SKM-1 (cell line): ENCODE measurements around the gene P2RY4.
"Not testable (repeated sequence)": the region's sequence is repeated elsewhere in the genome, so short reads cannot be mapped to it uniquely, and the experiment has no call there.

Source experiments
- DNase-seq: peaks from one replicate; lab custom pipeline; 2025; ENCODE audit not compliant: unreplicated experiment; lab: John Stamatoyannopoulos, UW

The P2RY4 gene

DNA sequence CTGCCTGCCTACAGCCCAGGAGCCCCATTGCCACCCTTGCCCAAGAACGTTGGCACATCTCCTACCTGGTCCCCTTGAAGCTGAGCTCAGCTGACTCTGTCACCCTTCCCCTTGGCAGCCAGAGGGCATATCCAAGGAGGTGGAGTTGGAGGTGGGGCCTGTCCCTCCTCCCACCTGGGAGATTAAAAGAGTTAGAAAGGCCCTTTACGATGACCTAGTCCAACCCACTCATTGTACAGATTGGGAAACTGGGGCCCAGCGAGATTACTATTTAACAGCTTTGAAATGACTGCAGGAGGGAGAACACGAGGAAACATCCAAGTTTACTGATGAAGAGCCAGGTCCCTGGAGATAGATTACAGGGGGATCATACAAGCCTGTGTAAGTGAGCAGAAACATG lies at the start of gene P2RY4:
P2RY4 (minus strand) TSS at position 101 of the 400 bp plus-strand sequence. CDS start 580 bp downstream, outside the sequence.
- no peak for DNase-seq

- DNase-seq, result no peak
Measured at GRCh38 chrX:70301716-70302115, 41.7 kb upstream of the P2RY4 start.

DNA sequence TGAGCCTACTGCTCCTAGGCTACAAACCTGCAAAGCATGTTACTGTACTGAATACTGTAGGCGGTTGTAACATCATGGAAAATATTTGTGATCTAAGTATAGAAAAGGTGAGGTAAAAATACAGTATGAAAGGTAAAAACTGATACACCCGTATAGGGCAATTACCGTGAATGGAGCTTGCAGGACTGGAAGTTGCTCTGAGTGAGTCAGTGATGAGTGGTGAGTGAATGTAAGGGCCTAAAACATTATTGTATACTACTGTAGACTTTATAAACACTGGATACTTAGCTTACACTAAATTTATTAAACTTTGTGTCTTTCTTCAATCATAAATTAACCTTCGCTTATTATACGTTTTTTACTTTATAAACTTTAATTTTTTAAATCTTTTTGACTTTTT lies 33.6 kb upstream of the P2RY4 start:
- DNase-seq, result no peak

DNA sequence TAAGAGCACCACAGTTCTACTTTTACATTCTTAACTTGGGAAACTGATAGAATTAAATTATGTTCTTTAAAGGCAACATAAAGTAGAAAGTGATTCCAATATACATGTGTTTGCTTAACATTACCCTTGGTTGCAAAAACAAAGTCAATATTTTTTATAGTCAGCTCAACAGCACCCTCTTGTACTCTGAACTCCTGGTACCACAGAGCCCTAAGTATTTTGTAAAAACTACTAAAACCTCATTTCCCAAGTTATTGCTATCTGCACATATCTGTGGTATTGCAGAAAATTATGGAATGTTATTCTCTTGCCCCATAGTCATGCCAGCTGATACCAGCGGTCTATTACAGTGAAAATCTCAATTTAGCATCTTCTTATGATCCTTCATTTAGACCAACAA lies 32.8 kb upstream of the P2RY4 start:
- DNase-seq, result no peak

- DNase-seq, result peak; percentile 33
Measured at GRCh38 chrX:70289793-70290770, 30.1 kb upstream of the P2RY4 start, which contains the start of the genes KIF4A and PDZD11. TSS of gene KIF4A (plus strand) at chrX:70290104. CDS start at chrX:70290459, 355 bp downstream. TSS of gene PDZD11 (minus strand) at chrX:70289927. CDS start at chrX:70289341, 586 bp downstream.

- no peak for DNase-seq
Measured at GRCh38 chrX:70289168-70289792, 29.3 kb upstream of the P2RY4 start.

DNA sequence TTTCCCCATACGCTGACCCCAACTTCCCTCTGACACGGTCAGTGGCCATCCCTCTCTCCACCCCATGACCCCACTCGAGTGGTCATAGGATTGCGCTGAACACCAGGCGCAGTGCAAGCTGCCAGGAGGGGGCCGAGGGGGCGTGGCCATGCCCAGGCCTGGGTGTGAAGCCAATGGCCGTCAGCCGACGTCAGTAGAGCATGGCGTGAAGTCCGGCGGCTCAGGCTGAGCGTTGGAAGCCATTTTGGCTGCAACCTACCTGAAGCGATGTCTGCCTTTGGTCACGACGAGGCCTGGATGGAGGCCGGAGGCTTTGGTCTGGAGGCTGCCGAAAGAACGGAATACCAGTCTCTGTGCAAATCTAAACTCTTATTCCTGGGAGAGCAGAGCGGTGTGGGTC lies 21.9 kb upstream of the P2RY4 start, which contains the start of gene RAB41:
RAB41 (plus strand) TSS at position 222 of the 400 bp plus-strand sequence; CDS start at position 268, 46 bp downstream.
- no peak for DNase-seq

GRCh38 chrX:70280573-70280972 lies 20.6 kb upstream of the P2RY4 start:
- no peak for DNase-seq

DNA sequence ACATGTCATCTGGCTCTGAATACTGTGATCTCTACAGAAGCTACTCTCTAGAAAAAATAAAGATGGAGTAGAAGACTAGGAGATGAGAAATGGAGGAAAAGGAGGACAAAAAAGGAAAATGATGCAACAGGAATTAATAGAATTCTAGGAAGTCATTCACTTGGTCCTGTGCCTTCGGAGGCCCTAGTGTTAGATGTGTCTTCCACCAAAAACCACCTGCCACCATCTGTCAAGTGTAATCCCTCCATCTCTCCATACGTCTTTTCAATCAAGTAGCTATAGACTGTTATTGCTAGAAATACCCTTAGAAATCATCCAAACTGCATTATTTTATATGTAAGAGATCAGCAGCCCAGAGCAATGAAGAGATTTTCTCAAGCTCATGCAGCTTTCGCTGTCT lies 19.1 kb upstream of the P2RY4 start:
- DNase-seq, result no peak

DNA sequence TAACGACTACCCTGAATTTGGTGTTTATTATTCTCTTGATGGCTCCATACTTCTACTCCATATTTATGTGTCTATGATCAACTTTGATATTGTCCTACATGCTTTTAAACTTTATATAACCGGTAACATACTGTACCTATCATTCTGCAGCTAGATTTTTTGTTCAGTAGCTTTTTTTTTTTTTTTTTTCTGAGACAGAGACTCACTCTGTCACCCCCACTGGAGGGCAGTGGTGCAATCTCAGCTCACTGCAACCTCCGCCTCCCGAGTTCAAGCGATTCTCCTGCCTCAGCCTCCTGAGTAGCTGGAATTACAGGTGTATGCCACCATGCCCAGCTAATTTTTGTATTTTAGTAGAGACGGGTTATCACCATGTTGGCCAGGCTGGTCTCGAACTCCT lies 14.0 kb upstream of the P2RY4 start:
- not testable (repeated sequence) for DNase-seq

- DNase-seq, result no peak
Measured at GRCh38 chrX:70268034-70268433, 8.0 kb upstream of the P2RY4 start, which contains the start of gene ARR3. TSS of gene ARR3 (plus strand) at chrX:70268334. CDS start at chrX:70269386, 1,052 bp downstream.

GRCh38 chrX:70264784-70265183 lies 4.8 kb upstream of the P2RY4 start:
- DNase-seq, result no peak

DNA sequence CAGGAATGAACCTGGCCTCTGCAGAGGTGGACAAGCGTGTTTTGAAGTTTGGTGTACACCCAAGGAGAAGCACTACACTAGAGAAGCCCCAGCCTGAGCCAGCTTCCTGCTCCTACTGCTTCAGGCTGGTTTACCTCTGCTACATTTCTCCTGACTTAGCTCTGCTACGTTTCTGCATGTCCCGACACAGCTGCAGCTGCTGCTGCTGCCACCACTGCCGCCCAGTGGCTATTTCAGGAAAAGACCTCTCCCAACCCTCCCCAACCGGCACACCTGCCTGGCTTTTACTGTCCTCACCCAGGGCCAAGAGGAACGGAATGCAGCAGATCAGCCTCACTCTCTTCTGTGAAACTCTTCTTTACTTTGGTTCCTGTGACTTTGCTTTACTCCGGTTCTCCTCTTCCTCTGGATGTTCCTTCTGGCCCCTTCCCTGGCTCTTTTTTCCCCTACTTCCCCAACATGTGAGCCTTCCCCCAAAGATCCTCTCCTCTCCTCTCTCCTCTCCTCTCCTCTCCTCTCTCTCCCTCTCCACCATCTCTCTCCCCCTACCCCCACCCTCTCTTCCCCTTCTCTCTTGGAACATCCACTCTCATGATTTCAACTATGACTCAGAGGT lies 3.1 kb upstream of the P2RY4 start:
- DNase-seq, result peak; percentile 4

- no peak for DNase-seq
Measured at GRCh38 chrX:70257423-70258288, 2.3 kb downstream of the P2RY4 start.

DNA sequence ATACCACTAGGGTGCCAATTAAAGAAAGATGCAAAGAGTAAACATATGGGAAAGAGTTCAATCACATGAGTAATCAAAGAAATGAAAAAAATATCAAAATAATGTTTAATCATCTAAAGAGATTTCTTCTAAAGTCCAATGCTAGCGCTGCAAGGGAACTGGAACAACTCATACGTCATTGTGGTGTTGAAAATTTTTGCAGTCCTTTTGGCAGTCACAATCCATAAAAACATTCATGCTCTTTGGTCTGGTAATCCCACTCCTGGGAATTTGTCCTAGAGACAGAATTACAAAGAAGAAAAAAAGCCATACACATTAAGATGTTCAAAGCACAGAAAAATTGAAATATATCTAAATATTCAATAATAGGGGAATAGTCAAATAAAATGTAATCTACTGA lies 4.6 kb downstream of the P2RY4 start:
- no peak for DNase-seq

DNA sequence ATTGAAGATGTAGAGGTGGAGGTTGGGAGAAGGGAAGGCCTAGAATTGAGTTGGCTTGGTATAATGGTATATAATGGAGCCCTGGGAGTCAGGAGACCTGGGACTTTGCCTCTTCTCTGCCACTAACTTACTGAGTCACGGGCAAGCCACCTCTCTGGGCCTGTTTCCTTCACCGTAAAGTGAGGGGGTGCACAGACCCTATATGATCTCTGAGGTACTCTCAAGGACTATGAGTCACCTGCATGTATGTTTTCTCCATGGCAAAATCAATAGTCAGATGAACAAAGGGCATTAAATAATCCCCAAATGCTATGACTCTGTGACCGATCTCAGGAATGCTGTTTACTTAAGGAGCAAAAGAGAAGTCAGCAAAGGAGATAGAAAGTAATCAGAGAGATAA lies 5.1 kb downstream of the P2RY4 start:
- no peak for DNase-seq

GRCh38 chrX:70254063-70254400 lies 6.0 kb downstream of the P2RY4 start:
- DNase-seq, result no peak

GRCh38 chrX:70253377-70254062 lies 6.5 kb downstream of the P2RY4 start:
- DNase-seq, result no peak

DNA sequence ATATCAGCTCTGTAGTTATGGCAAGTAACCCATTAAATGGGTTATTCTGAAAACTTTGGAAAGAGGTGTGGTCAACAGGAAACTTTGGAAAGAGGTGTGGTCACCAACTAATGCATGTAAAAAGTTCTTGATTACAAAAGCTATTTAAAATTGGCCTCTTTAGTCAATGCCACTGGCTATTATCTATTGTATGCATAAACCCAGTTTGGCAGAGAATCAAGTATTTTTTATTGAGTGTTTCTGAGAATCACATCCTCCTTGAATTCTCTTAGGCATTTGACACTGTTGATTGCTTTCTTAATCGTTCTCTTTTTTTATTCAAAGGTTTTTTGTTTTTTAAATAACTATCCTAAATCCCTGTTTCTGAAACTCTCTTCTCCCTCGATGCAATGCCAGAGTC lies 7.5 kb downstream of the P2RY4 start:
- no peak for DNase-seq

GRCh38 chrX:70247252-70247651 lies 12.8 kb downstream of the P2RY4 start:
- DNase-seq, result no peak
